ENCODE data around the gene PKNOX2.

The PKNOX2 gene

GRCh38 chr11:125412509-125412908 lies 248.0 kb downstream of the PKNOX2 start:
- no peak for DNase-seq (ENCODE audit: low read depth)

GRCh38 chr11:125413226-125413625 lies 248.7 kb downstream of the PKNOX2 start:
- DNase-seq (ENCODE audit: low read depth), result no peak

GRCh38 chr11:125414121-125414520 lies 249.6 kb downstream of the PKNOX2 start:
- DNase-seq (ENCODE audit: low read depth), result no peak

GRCh38 chr11:125416981-125417935 lies 252.7 kb downstream of the PKNOX2 start:
- DNase-seq (ENCODE audit: low read depth), result no peak

GRCh38 chr11:125418396-125418795 lies 253.8 kb downstream of the PKNOX2 start:
- DNase-seq (ENCODE audit: low read depth), result no peak

- DNase-seq (ENCODE audit: low read depth), result no peak
Observed at GRCh38 chr11:125422681-125423080, 258.1 kb downstream of the PKNOX2 start.

GRCh38 chr11:125423247-125423849 lies 258.8 kb downstream of the PKNOX2 start:
- no peak for DNase-seq (ENCODE audit: low read depth)

- DNase-seq (ENCODE audit: low read depth), result no peak
Observed at GRCh38 chr11:125425601-125426000, 261.1 kb downstream of the PKNOX2 start.

GRCh38 chr11:125426818-125427528 lies 262.4 kb downstream of the PKNOX2 start:
- DNase-seq (ENCODE audit: low read depth), result no peak

- DNase-seq (ENCODE audit: low read depth), result no peak
Observed at GRCh38 chr11:125428486-125429173, 264.1 kb downstream of the PKNOX2 start.

GRCh38 chr11:125429174-125429707 lies 264.7 kb downstream of the PKNOX2 start:
- DNase-seq (ENCODE audit: low read depth), result peak; percentile 61

- DNase-seq (ENCODE audit: low read depth), result no peak
Observed at GRCh38 chr11:125429807-125430678, 265.5 kb downstream of the PKNOX2 start.

- DNase-seq (ENCODE audit: low read depth), result no peak
Observed at GRCh38 chr11:125431009-125431408, 266.5 kb downstream of the PKNOX2 start.

- no peak for DNase-seq (ENCODE audit: low read depth)
Observed at GRCh38 chr11:125431481-125431880, 266.9 kb downstream of the PKNOX2 start.

- DNase-seq (ENCODE audit: low read depth), result peak; percentile 74
Observed at GRCh38 chr11:125433454-125434121, 269.0 kb downstream of the PKNOX2 start.

GRCh38 chr11:125435461-125436238 lies 271.1 kb downstream of the PKNOX2 start:
- DNase-seq (ENCODE audit: low read depth), result no peak

- no peak for DNase-seq (ENCODE audit: low read depth)
Observed at GRCh38 chr11:125441648-125442410, 277.3 kb downstream of the PKNOX2 start.

- no peak for DNase-seq (ENCODE audit: low read depth)
Observed at GRCh38 chr11:125442946-125443345, 278.4 kb downstream of the PKNOX2 start.
